ENCODE results near the gene LTA. TPM values are rescaled to one million over a fixed set of nuclear protein-coding genes. Genes with fewer than 3 reads are reported as not detected.

The LTA gene
- total RNA-seq, 6 donors from 2014 or later: 1.6 to 1.8 TPM; not detected in 4

- Histone ChIP-seq H3K4me3 (peak overlapping the region in 3 of 4 donors; percentile 71 to 87 (median 77)), H3K4me1 (peaks cover 17 to 26% (median 21%) of the 10 kb centered on the region in 4 donors), H3K36me3 (no peaks in the 10 kb centered on the region), H3K27me3 (no peaks in the 10 kb centered on the region), H3K9me3 (no peaks in the 10 kb centered on the region), H3K27ac (peak overlapping the region; percentile 77 to 96 (median 90))
- ATAC-seq (ENCODE audit: low FRiP score in 2 of 2) (no peak), DNase-seq (no peak)
- 31 to 40% methylated on average over 11 of the region's 11 CpGs for WGBS, 2 donors
- TF ChIP-seq POLR2A (IDR thresholded peaks at IDR 0.05) (no peak), CTCF (IDR thresholded peaks at IDR 0.05) (no peak), EP300 (IDR thresholded peaks at IDR 0.05) (no peak), POLR2AphosphoS5 (IDR thresholded peaks at IDR 0.05) (no peak)
These were observed 8.3 kb downstream of the LTA start for GRCh38 chr6:31580438-31580740.

- ATAC-seq (ENCODE audit: low FRiP score in 2 of 2): peak; percentile 95 to 98
- TF ChIP-seq POLR2A (IDR thresholded peaks at IDR 0.05) (peak in 1 of 4 donors; percentile 61), CTCF (IDR thresholded peaks at IDR 0.05) (peak; percentile 95 to 99 (median 98)), EP300 (IDR thresholded peaks at IDR 0.05) (no peak), POLR2AphosphoS5 (IDR thresholded peaks at IDR 0.05) (peak in 1 of 2 donors; percentile 60)
- no peaks in the 10 kb centered on the region for H3K36me3 ChIP-seq
- WGBS, 2 donors: 0 to 4% methylated on average over 11 to 45 of the region's 62 CpGs
- H3K4me3 ChIP-seq: peak overlapping the region; percentile 67 to 87 (median 74)
- DNase-seq: peak; percentile 93 to 99
- no peaks in the 10 kb centered on the region for H3K27me3 ChIP-seq
- no peaks in the 10 kb centered on the region for H3K9me3 ChIP-seq
- H3K4me1 ChIP-seq: peaks cover 21 to 26% (median 25%) of the 10 kb centered on the region in 4 donors
- peak overlapping the region; percentile 77 to 96 (median 90) for H3K27ac ChIP-seq
These were observed 8.8 kb downstream of the LTA start for GRCh38 chr6:31580807-31581433.

DNA sequence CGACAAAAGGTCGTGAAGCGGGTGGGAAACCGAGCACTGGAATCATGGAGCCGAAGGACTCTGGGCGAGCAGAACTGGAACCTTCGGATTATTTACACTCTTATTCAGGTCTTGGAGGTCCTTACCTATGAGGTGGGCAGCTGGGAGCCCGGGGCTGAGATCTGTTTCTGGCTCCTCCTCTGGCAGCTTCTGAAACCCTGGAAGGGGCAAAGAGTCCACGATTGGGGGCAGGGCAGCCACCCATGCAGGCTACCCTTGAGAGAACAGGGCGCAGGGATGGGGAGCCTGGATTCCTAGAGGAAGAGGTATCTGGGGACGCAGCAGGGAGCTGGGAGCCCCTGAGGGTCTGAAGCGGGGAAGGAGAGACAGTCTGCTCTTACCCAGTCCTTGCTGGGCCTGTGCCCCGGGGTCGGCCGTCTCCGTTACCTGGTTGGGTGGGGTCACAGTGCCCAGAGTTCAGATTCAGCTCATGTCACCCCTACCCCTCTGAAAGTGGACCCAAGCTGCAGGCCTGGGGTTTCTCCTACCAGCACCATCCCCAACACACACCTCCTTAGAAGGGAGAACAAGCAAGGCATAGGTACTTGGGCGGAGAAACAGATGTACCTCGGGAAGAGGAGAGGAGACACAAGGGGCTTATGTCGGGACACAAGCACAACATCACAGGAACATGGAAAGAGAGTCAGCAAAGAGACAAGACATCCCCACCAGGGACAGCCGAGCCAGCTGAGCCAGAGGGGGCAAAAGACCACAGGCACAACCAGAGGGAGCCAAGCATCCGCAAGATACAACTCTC lies 9.5 kb downstream of the LTA start:
- 22 to 28% methylated on average over 17 to 21 of the region's 21 CpGs for WGBS, 2 donors
- DNase-seq (no peak), ATAC-seq (ENCODE audit: low FRiP score in 2 of 2) (peak in 1 of 2 donors; percentile 16)
- peak overlapping the region; percentile 67 to 87 (median 74) for H3K4me3 ChIP-seq
- H3K27me3 ChIP-seq: no peaks in the 10 kb centered on the region
- H3K9me3 ChIP-seq: no peaks in the 10 kb centered on the region
- peak overlapping the region; percentile 77 to 96 (median 90) for H3K27ac ChIP-seq
- H3K36me3 ChIP-seq: no peaks in the 10 kb centered on the region
- TF ChIP-seq POLR2AphosphoS5 (IDR thresholded peaks at IDR 0.05) (no peak), CTCF (IDR thresholded peaks at IDR 0.05) (no peak), EP300 (IDR thresholded peaks at IDR 0.05) (no peak), POLR2A (IDR thresholded peaks at IDR 0.05) (no peak)
- peaks cover 23 to 33% (median 32%) of the 10 kb centered on the region in 4 donors for H3K4me1 ChIP-seq

DNA sequence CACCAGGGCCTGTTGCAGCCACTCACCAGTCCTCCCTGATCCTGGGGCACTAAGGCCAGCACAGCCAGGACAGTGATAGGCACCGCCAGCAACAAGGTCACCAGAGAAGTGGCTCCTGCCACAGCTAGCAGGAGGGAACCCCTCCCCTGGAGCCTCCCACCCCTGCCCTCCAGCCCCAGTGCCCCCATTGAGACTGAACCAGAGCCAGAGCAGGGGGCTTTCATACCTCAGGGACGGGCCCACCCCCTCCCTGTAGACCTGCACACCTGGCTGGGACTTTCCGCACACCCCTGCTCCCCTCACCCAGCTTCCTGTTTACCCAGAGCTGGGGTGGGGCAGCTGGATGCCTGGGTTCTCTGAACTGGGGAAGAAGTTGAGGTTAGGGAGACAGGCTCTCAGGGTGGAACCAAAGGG lies 10.1 kb downstream of the LTA start, which contains the start of gene LTB:
TSS of gene LTB (minus strand) at position 195 of the 414 bp plus-strand sequence. CDS start at position 188, 7 bp downstream.
- no peaks in the 10 kb centered on the region for H3K27me3 ChIP-seq
- H3K27ac ChIP-seq: peak within 1 kb of the TSS; percentile 77 to 96 (median 90)
- H3K9me3 ChIP-seq: no peaks in the 10 kb centered on the region
- 66% methylated on average over 3 of the region's 3 CpGs; no CpG with 5 or more reads in 1 of the 2 donors for WGBS, 2 donors
- peak; percentile 41 to 59 for DNase-seq
- peak within 1 kb of the TSS; percentile 67 to 87 (median 74) for H3K4me3 ChIP-seq
- peaks cover 23 to 38% (median 33%) of the 10 kb centered on the region in 4 donors for H3K4me1 ChIP-seq
- no peak for TF ChIP-seq CTCF (IDR thresholded peaks at IDR 0.05)
- no peaks in the 10 kb centered on the region for H3K36me3 ChIP-seq
- no peak for ATAC-seq (ENCODE audit: low FRiP score in 2 of 2)

Measured in upper lobe of left lung (tissue), 6 donors.